ENCODE data around the gene FAM3A. TPM values are rescaled to one million over a fixed set of nuclear protein-coding genes. Genes with fewer than 3 reads are reported as not detected.
A peak's percentile ranks its signal among the peaks of the same experiment; 100 is the strongest.
"Not testable (repeated sequence)": the region's sequence is repeated elsewhere in the genome, so short reads cannot be mapped to it uniquely, and the experiment has no call there.

Gene FAM3A
- total RNA-seq, 1 experiment from 2014 or later, result 25.0 TPM

- H3K36me3 Mint-ChIP-seq, result peaks cover 10% of the 10 kb centered on the region
- H3K4me1 Mint-ChIP-seq, result peaks cover 2% of the 10 kb centered on the region; the same call in 1 of the 2 replicates
- no peaks in the 10 kb centered on the region for H3K9me3 Mint-ChIP-seq
- H3K27ac Mint-ChIP-seq, result no peak overlapping the region
- ChIA-PET POLR2A (interaction anchor here (0.5 kb wide), 1 partner anchor 15 kb away, joined by 3 read pairs; no protein-coding TSS in a partner anchor), CTCF (no interaction called here)
- no peaks in the 10 kb centered on the region for H3K27me3 Mint-ChIP-seq (ENCODE audit: low read depth)
- no peak for DNase-seq (ENCODE audit: low spot score)
- TF ChIP-seq TCF7 (CRISPR knock-in tag; IDR thresholded peaks at IDR 0.05; ENCODE audit: low read depth), result no peak
- no peak for TF ChIP-seq ZNF317 (CRISPR knock-in tag; IDR thresholded peaks at IDR 0.05; ENCODE audit: borderline replicate concordance, low read depth)
- TF ChIP-seq GABPB1 (CRISPR knock-in tag; IDR thresholded peaks at IDR 0.05), result peak; percentile 15; the same call in 1 of the 2 replicates
- ATAC-seq, result no peak
- H3K4me3 Mint-ChIP-seq, result no peak overlapping the region
Measured at GRCh38 chrX:154540897-154541535, 25.0 kb upstream of the FAM3A start.

GRCh38 chrX:154540365-154540764, 24.3 kb upstream of the FAM3A start:
- POLR2A ChIA-PET, result not testable (repeated sequence)
- peaks cover 10% of the 10 kb centered on the region for H3K36me3 Mint-ChIP-seq

DNA sequence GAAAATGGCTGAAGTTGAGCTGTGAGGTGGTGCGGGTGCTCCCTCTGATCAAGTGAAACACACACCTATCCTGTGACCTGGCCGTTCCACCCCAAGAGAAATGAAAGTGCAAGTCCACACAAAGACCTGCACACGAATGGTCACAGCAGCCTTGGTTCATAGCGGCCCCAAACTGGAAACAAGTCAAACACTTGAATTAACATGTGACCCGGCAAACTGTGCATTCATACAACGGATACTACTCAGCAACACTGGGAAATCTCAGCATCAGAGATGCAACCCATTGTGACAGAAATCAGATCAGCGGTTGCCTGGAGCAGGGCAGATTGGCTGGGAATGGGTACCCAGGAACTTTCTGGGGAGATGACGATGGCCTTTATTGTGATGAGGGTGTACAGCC, 23.0 kb upstream of the FAM3A start:
- DNase-seq (ENCODE audit: low spot score), result no peak
- Mint-ChIP-seq H3K36me3 (peaks cover 3% of the 10 kb centered on the region; the same call in 1 of the 2 replicates), H3K27me3 (ENCODE audit: low read depth) (no peaks in the 10 kb centered on the region), H3K4me3 (no peak overlapping the region), H3K4me1 (no peaks in the 10 kb centered on the region), H3K27ac (no peak overlapping the region), H3K9me3 (no peaks in the 10 kb centered on the region)
- POLR2A ChIA-PET, result no interaction called here
- CTCF ChIA-PET, result no interaction called here
- TF ChIP-seq, protein P1, sequence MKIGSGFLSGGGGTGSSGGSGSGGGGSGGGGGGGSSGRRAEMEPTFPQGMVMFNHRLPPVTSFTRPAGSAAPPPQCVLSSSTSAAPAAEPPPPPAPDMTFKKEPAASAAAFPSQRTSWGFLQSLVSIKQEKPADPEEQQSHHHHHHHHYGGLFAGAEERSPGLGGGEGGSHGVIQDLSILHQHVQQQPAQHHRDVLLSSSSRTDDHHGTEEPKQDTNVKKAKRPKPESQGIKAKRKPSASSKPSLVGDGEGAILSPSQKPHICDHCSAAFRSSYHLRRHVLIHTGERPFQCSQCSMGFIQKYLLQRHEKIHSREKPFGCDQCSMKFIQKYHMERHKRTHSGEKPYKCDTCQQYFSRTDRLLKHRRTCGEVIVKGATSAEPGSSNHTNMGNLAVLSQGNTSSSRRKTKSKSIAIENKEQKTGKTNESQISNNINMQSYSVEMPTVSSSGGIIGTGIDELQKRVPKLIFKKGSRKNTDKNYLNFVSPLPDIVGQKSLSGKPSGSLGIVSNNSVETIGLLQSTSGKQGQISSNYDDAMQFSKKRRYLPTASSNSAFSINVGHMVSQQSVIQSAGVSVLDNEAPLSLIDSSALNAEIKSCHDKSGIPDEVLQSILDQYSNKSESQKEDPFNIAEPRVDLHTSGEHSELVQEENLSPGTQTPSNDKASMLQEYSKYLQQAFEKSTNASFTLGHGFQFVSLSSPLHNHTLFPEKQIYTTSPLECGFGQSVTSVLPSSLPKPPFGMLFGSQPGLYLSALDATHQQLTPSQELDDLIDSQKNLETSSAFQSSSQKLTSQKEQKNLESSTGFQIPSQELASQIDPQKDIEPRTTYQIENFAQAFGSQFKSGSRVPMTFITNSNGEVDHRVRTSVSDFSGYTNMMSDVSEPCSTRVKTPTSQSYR (CRISPR knock-in tag; IDR thresholded peaks at IDR 0.05), result no peak
- TF ChIP-seq PRRX2 (CRISPR knock-in tag; IDR thresholded peaks at IDR 0.05), result no peak
- TF ChIP-seq, protein P2, sequence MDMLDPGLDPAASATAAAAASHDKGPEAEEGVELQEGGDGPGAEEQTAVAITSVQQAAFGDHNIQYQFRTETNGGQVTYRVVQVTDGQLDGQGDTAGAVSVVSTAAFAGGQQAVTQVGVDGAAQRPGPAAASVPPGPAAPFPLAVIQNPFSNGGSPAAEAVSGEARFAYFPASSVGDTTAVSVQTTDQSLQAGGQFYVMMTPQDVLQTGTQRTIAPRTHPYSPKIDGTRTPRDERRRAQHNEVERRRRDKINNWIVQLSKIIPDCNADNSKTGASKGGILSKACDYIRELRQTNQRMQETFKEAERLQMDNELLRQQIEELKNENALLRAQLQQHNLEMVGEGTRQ (CRISPR knock-in tag; IDR thresholded peaks at IDR 0.05), result no peak
- TF ChIP-seq MAX (CRISPR knock-in tag; IDR thresholded peaks at IDR 0.05), result no peak
- TF ChIP-seq TEAD4 (CRISPR knock-in tag; IDR thresholded peaks at IDR 0.05), result no peak
- TF ChIP-seq SMAD3 (CRISPR knock-in tag; IDR thresholded peaks at IDR 0.05; ENCODE audit: borderline replicate concordance), result no peak
- TF ChIP-seq, protein P3, sequence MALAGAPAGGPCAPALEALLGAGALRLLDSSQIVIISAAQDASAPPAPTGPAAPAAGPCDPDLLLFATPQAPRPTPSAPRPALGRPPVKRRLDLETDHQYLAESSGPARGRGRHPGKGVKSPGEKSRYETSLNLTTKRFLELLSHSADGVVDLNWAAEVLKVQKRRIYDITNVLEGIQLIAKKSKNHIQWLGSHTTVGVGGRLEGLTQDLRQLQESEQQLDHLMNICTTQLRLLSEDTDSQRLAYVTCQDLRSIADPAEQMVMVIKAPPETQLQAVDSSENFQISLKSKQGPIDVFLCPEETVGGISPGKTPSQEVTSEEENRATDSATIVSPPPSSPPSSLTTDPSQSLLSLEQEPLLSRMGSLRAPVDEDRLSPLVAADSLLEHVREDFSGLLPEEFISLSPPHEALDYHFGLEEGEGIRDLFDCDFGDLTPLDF (CRISPR knock-in tag; IDR thresholded peaks at IDR 0.05), result no peak
- TF ChIP-seq, protein P4, sequence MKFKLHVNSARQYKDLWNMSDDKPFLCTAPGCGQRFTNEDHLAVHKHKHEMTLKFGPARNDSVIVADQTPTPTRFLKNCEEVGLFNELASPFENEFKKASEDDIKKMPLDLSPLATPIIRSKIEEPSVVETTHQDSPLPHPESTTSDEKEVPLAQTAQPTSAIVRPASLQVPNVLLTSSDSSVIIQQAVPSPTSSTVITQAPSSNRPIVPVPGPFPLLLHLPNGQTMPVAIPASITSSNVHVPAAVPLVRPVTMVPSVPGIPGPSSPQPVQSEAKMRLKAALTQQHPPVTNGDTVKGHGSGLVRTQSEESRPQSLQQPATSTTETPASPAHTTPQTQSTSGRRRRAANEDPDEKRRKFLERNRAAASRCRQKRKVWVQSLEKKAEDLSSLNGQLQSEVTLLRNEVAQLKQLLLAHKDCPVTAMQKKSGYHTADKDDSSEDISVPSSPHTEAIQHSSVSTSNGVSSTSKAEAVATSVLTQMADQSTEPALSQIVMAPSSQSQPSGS (CRISPR knock-in tag; IDR thresholded peaks at IDR 0.05; ENCODE audit: borderline replicate concordance, low read depth), result no peak
- TF ChIP-seq ZNF232 (CRISPR knock-in tag; IDR thresholded peaks at IDR 0.05), result no peak
- TF ChIP-seq FOXK1 (CRISPR knock-in tag; IDR thresholded peaks at IDR 0.05), result no peak
- TF ChIP-seq, protein P5, sequence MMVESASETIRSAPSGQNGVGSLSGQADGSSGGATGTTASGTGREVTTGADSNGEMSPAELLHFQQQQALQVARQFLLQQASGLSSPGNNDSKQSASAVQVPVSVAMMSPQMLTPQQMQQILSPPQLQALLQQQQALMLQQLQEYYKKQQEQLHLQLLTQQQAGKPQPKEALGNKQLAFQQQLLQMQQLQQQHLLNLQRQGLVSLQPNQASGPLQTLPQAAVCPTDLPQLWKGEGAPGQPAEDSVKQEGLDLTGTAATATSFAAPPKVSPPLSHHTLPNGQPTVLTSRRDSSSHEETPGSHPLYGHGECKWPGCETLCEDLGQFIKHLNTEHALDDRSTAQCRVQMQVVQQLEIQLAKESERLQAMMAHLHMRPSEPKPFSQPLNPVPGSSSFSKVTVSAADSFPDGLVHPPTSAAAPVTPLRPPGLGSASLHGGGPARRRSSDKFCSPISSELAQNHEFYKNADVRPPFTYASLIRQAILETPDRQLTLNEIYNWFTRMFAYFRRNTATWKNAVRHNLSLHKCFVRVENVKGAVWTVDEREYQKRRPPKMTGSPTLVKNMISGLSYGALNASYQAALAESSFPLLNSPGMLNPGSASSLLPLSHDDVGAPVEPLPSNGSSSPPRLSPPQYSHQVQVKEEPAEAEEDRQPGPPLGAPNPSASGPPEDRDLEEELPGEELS (CRISPR knock-in tag; IDR thresholded peaks at IDR 0.05), result no peak
- TF ChIP-seq RORB (CRISPR knock-in tag; IDR thresholded peaks at IDR 0.05), result no peak
- TF ChIP-seq NFE2L1 (CRISPR knock-in tag; IDR thresholded peaks at IDR 0.05), result no peak
- no peak for TF ChIP-seq CTCF (IDR thresholded peaks at IDR 0.05)
- no peak for TF ChIP-seq ZNF671 (CRISPR knock-in tag; IDR thresholded peaks at IDR 0.05)
- no peak for TF ChIP-seq NFATC4 (CRISPR knock-in tag; IDR thresholded peaks at IDR 0.05)
- TF ChIP-seq, protein P6, sequence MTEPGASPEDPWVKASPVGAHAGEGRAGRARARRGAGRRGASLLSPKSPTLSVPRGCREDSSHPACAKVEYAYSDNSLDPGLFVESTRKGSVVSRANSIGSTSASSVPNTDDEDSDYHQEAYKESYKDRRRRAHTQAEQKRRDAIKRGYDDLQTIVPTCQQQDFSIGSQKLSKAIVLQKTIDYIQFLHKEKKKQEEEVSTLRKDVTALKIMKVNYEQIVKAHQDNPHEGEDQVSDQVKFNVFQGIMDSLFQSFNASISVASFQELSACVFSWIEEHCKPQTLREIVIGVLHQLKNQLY (CRISPR knock-in tag; IDR thresholded peaks at IDR 0.05), result no peak
- no peak for TF ChIP-seq ESRRA (CRISPR knock-in tag; IDR thresholded peaks at IDR 0.05; ENCODE audit: borderline replicate concordance)
- ATAC-seq, result no peak

More at GRCh38 chrX:154540365-154540764, 24.3 kb upstream of the FAM3A start:
- H3K4me1 Mint-ChIP-seq; DNase-seq (ENCODE audit: low spot score); H3K9me3 Mint-ChIP-seq; CTCF ChIA-PET; H3K27ac Mint-ChIP-seq; H3K27me3 Mint-ChIP-seq (ENCODE audit: low read depth); ATAC-seq; H3K4me3 Mint-ChIP-seq: not testable (repeated sequence)
